Naive B cell (primary cell): ENCODE results near the gene METTL22. TPM values are rescaled to one million over a fixed set of nuclear protein-coding genes. Genes with fewer than 3 reads are reported as not detected.
"Not testable (repeated sequence)": the region's sequence is repeated elsewhere in the genome, so short reads cannot be mapped to it uniquely, and the experiment has no call there.

ENCODE experiments used
- ATAC-seq, 2 donors: fragments of 150-1000 bp; cut with Tn5 transposase; 2 replicates each; pipeline ENCODE4 v1.10.0; 2021; ENCODE audit warnings: low read depth in 2 of 2, mild to moderate bottlenecking in 2 of 2, moderate library complexity in 2 of 2
- DNase-seq: peaks from one replicate; pipeline ENCODE4 v3.0.0; 2022
- H3K27ac Mint-ChIP-seq, 6 donors: one replicate each; pipeline ENCODE4 v1.8.0; 2020 to 2022; ENCODE audit warnings: mild to moderate bottlenecking in 6 of 6, mixed read lengths in 6 of 6, moderate library complexity in 5 of 6, inconsistent platforms in 2 of 6
- H3K27me3 Mint-ChIP-seq, 3 donors: one replicate each; pipeline ENCODE4 v1.8.0; 2021 to 2022; ENCODE audit warnings: mixed read lengths in 3 of 3, mild to moderate bottlenecking in 1 of 3
- H3K36me3 Mint-ChIP-seq, 2 donors: one replicate each; pipeline ENCODE4 v1.8.0; 2020 to 2022; ENCODE audit warnings: mixed read lengths in 2 of 2, inconsistent platforms in 1 of 2, mild to moderate bottlenecking in 1 of 2
- H3K4me1 Mint-ChIP-seq, 3 donors: one replicate each; pipeline ENCODE4 v1.8.0; 2020 to 2022; ENCODE audit warnings: mixed read lengths in 3 of 3, inconsistent platforms in 1 of 3, mild to moderate bottlenecking in 1 of 3, moderate library complexity in 1 of 3
- H3K4me3 Mint-ChIP-seq, 8 donors: one replicate each; pipeline ENCODE4 v1.8.0; 2020 to 2022; ENCODE audit warnings: mild to moderate bottlenecking in 8 of 8, mixed read lengths in 8 of 8, moderate library complexity in 8 of 8, inconsistent platforms in 2 of 8
- H3K9me3 Mint-ChIP-seq, 7 donors: one replicate each; pipeline ENCODE4 v1.8.0; 2020 to 2022; ENCODE audit warnings: mixed read lengths in 7 of 7, mild to moderate bottlenecking in 5 of 7, inconsistent platforms in 2 of 7, moderate library complexity in 1 of 7
- polyA plus RNA-seq, 6 donors: library from polyadenylated mRNA; unstranded; fragments of 300-500 nt; fragmentation: Illumina TruSeq; gene quantifications; one replicate each; pipeline ENCODE4 v1.2.3, GENCODE V29; 2021; ENCODE audit warnings: low read depth in 6 of 6

The METTL22 gene
- polyA plus RNA-seq, 6 donors from 2014 or later: 8.3 to 20.7 (median 13.7) TPM

- Mint-ChIP-seq H3K27ac (peak overlapping the region in 2 of 6 donors; percentile 2 to 10), H3K4me3 (peak overlapping the region in 1 of 8 donors; percentile 4)
- no peak for ATAC-seq
Measured at GRCh38 chr16:8646326-8647053, 25.0 kb downstream of the METTL22 start.

GRCh38 chr16:8647721-8648318 is 26.3 kb downstream of the METTL22 start:
- peaks cover 29 to 38% of the 10 kb centered on the region in 2 donors for H3K36me3 Mint-ChIP-seq
- ATAC-seq: no peak
- H3K4me3 Mint-ChIP-seq: no peak overlapping the region
- H3K4me1 Mint-ChIP-seq: peaks cover 6 to 17% (median 11%) of the 10 kb centered on the region in 3 donors
- no peak for DNase-seq
- H3K9me3 Mint-ChIP-seq: no peaks in the 10 kb centered on the region
- H3K27me3 Mint-ChIP-seq: no peaks in the 10 kb centered on the region
- H3K27ac Mint-ChIP-seq: no peak overlapping the region

More at GRCh38 chr16:8646326-8647053, 25.0 kb downstream of the METTL22 start:
- DNase-seq: no peak
- no peaks in the 10 kb centered on the region for H3K9me3 Mint-ChIP-seq
- peaks cover 6 to 17% (median 11%) of the 10 kb centered on the region in 3 donors for H3K4me1 Mint-ChIP-seq
- peaks cover 41 to 51% of the 10 kb centered on the region in 2 donors for H3K36me3 Mint-ChIP-seq
- no peaks in the 10 kb centered on the region for H3K27me3 Mint-ChIP-seq

- Mint-ChIP-seq H3K36me3 (peaks cover 26 to 29% of the 10 kb centered on the region in 2 donors), H3K4me1 (peaks cover 6 to 17% (median 11%) of the 10 kb centered on the region in 3 donors), H3K27me3 (no peaks in the 10 kb centered on the region), H3K9me3 (no peaks in the 10 kb centered on the region), H3K27ac (no peak overlapping the region), H3K4me3 (no peak overlapping the region)
- ATAC-seq: no peak
- no peak for DNase-seq
Measured at GRCh38 chr16:8648877-8649276, 27.4 kb downstream of the METTL22 start.

DNA sequence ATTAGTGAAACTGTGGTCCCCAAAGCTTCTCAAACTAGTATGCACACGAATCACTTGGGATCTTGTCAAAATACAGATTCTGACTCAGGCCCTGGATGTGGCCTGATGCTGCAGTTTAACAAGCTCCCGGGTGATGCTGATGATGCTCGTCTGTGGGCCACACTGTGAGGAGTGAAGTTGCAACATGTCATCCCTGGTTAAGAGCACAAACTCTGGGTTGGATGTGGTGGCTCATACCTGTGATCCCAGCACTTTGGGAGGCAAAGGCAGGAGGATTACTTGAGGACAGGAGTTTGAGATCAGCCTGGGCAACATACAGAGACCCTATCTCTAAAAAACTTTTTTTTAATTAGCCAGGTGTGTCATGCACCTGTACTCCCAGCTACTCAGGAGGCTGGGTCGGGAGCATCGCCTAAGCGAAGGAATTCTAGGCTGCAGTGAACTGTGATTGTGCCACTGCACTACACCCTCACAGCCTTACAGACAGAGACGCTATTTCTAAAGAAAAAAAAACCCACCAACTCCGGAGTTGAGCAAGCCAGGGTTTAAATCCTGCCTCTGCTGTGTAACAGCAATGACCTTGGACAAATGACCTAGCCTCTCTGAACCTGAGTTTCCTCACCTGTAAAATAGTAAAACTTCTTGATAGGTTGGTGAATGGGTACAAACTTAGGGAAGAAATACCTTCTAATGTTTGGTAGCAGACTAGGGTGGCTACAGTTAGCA is 28.5 kb downstream of the METTL22 start:
- no peak for DNase-seq
- H3K9me3 Mint-ChIP-seq: no peaks in the 10 kb centered on the region
- ATAC-seq: no peak
- H3K27ac Mint-ChIP-seq: no peak overlapping the region
- peaks cover 1 to 8% (median 2%) of the 10 kb centered on the region in 3 donors for H3K4me1 Mint-ChIP-seq
- H3K27me3 Mint-ChIP-seq: no peaks in the 10 kb centered on the region
- H3K36me3 Mint-ChIP-seq: peaks cover 23% of the 10 kb centered on the region in 2 donors
- no peak overlapping the region for H3K4me3 Mint-ChIP-seq

DNA sequence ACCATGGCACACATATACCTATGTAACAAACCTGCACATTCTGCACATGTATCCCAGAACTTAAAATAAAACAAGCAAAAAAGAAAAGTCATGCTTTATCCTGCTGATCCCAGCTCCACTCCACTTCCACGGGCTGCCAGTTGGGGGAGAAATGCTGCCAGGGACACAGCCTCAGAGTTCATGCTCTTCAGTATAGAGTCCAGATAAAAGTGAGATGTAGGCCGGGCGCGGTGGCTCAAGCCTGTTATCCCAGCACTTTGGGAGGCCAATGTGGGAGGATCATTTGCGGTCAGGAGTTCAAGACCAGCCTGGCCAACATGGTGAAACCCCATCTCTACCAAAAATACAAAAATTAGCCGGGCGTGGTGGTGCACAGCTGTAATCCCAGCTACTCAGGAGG is 30.5 kb downstream of the METTL22 start:
- H3K36me3 Mint-ChIP-seq, H3K9me3 Mint-ChIP-seq, ATAC-seq, H3K27ac Mint-ChIP-seq, H3K4me3 Mint-ChIP-seq, H3K27me3 Mint-ChIP-seq, DNase-seq, H3K4me1 Mint-ChIP-seq: not testable (repeated sequence)

GRCh38 chr16:8655184-8655717 is 33.8 kb downstream of the METTL22 start:
- Mint-ChIP-seq H3K36me3 (peaks cover 0 to 4% of the 10 kb centered on the region in 2 donors), H3K27me3 (no peaks in the 10 kb centered on the region), H3K27ac (no peak overlapping the region), H3K9me3 (no peaks in the 10 kb centered on the region), H3K4me3 (peak overlapping the region in 1 of 8 donors; percentile 28), H3K4me1 (peaks cover 0 to 5% (median 0%) of the 10 kb centered on the region in 3 donors)
- DNase-seq: no peak
- ATAC-seq: peak in 1 of 2 donors; percentile 30

GRCh38 chr16:8656376-8656775 is 34.9 kb downstream of the METTL22 start:
- H3K9me3 Mint-ChIP-seq: no peaks in the 10 kb centered on the region
- H3K4me3 Mint-ChIP-seq: no peak overlapping the region
- peaks cover 0 to 8% (median 4%) of the 10 kb centered on the region in 3 donors for H3K4me1 Mint-ChIP-seq
- no peaks in the 10 kb centered on the region for H3K27me3 Mint-ChIP-seq
- ATAC-seq: no peak
- no peak overlapping the region for H3K27ac Mint-ChIP-seq
- DNase-seq: no peak
- H3K36me3 Mint-ChIP-seq: peaks cover 0 to 4% of the 10 kb centered on the region in 2 donors

DNA sequence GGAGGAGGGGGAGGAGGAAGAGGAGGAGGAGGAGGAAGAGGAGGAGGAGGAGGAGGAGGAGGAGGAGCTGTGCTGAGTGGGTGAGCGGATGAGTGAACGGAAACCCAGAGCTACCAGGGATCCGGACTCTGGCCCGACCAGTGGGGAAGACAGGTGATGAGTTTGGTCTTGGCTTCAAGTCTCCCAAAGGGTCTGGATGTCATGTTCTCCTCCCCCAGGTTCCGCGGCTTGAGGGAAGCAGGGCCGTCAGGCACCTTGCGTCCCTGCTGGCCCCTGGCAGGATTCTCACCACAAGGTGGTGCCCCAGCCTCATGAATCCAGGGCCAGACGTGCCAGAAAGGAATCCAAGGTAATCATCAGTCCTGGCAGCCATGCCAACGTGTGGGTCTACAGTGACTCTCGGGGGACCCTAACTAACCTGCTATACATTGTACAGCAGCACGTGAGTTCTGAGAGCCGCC is 39.4 kb downstream of the METTL22 start:
- DNase-seq: peak; percentile 35
- Mint-ChIP-seq H3K27ac (no peak overlapping the region), H3K36me3 (no peaks in the 10 kb centered on the region), H3K27me3 (no peaks in the 10 kb centered on the region), H3K4me3 (no peak overlapping the region), H3K4me1 (peaks cover 0 to 4% (median 3%) of the 10 kb centered on the region in 3 donors), H3K9me3 (no peaks in the 10 kb centered on the region)
- peak; percentile 70 to 75 for ATAC-seq

DNA sequence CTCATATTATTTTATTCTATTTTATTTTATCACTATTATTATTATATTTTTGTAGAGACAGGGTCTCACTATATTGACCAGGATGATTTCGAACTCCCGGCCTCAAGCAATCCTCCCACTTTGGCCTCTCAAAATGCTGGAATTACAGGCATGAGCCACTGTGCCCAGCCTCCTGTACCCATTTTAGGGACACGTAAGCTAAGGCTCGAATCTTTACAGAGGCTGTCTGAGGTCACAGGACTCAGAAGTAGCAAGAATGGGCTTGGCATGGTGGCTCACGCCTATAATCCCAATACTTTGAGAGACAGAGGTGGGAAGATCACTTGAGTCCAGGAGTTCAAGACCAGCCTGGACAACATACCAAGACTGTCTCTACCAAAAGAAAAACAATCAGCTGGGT is 40.2 kb downstream of the METTL22 start:
- Mint-ChIP-seq H3K27me3 (no peaks in the 10 kb centered on the region), H3K27ac (no peak overlapping the region), H3K4me3 (no peak overlapping the region), H3K9me3 (no peaks in the 10 kb centered on the region), H3K4me1 (peaks cover 0 to 4% (median 3%) of the 10 kb centered on the region in 3 donors), H3K36me3 (no peaks in the 10 kb centered on the region)
- no peak for ATAC-seq
- DNase-seq: no peak

DNA sequence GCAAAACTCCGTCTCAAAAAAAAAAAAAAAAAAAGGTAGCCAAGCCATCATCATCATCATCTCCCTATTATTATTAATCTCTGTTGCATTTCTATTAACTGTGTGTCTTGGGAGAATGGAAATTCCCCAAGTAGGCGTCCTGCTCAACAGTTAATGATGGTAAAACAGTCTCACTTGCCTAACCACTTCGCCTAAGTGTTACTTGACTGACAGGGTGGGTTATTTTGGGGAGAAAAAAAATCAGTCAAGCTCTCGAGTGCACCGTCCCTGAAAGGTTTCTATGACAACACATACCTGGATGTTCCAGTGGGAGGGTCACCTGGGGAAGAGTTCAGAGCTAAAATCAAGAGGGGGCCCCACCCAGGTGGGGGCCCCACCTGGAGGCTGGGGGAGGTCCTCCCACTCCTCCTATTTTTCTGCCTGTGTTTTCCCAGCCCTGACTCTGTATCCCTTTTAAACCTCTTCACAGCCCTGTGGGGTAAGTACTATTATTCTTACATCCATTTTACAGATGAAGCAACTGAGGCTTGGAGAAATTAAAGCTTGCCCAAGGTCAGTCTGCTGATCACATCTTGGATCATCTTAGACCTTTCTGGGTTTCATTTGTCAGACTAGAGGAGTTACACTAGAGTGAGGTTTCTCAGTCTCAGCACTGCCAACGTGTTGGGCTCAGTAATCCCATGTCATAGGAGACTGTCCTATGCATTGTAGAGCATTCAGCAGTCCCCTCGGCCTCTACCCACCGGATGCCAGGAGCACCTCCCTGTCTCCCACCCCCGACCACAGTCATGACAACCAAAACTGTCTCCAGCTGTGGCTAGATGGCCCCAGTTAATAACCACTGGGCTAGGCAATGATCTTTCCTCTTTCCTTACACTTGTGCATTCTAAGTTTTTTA is 41.9 kb downstream of the METTL22 start:
- Mint-ChIP-seq H3K4me1 (peaks cover 0 to 4% (median 3%) of the 10 kb centered on the region in 3 donors), H3K4me3 (no peak overlapping the region), H3K9me3 (peaks cover 0 to 4% (median 0%) of the 10 kb centered on the region in 7 donors), H3K36me3 (peaks cover 0 to 8% of the 10 kb centered on the region in 2 donors), H3K27me3 (no peaks in the 10 kb centered on the region), H3K27ac (no peak overlapping the region)
- DNase-seq (no peak), ATAC-seq (no peak)

- ATAC-seq: no peak
- Mint-ChIP-seq H3K4me1 (peaks cover 0 to 3% (median 2%) of the 10 kb centered on the region in 3 donors), H3K4me3 (no peak overlapping the region), H3K36me3 (peaks cover 0 to 8% of the 10 kb centered on the region in 2 donors), H3K9me3 (peaks cover 0 to 4% (median 0%) of the 10 kb centered on the region in 7 donors), H3K27me3 (no peaks in the 10 kb centered on the region), H3K27ac (no peak overlapping the region)
- DNase-seq: no peak
Measured at GRCh38 chr16:8665529-8665928, 44.0 kb downstream of the METTL22 start.

DNA sequence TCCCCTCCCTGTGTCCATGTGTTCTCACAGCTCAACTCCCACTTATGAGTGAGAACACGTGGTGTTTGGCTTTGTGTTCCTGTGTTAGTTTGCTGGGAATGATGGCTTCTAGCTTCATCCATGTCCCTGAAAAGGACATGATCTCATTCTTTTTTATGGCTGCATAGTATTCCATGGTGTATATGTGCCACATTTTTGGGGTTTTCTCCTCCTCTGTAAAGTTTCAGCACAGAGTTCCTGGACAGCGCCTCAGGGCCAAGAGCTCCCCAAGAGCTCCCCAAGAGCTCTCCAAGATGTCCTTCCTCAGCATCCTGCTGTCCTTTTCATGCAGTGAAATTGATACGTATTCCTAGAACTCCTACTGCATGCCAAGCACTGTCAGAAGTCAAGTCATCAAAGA is 46.0 kb downstream of the METTL22 start:
- H3K27me3 Mint-ChIP-seq: no peaks in the 10 kb centered on the region
- no peak overlapping the region for H3K27ac Mint-ChIP-seq
- no peak for DNase-seq
- H3K36me3 Mint-ChIP-seq: peaks cover 0 to 8% of the 10 kb centered on the region in 2 donors
- H3K9me3 Mint-ChIP-seq: peaks cover 0 to 4% (median 0%) of the 10 kb centered on the region in 7 donors
- ATAC-seq: no peak
- no peak overlapping the region for H3K4me3 Mint-ChIP-seq
- no peaks in the 10 kb centered on the region for H3K4me1 Mint-ChIP-seq
